Ovary (tissue), 3 donors: Measurements from ENCODE around the gene ARHGAP10.

Experiments
- CTCF ChIP-seq, 3 donors: fragments of 450-650 bp in 2 of 3; fragments of 200-600 bp in 1 of 3; IDR thresholded peaks; one replicate each; pipeline versions ENCODE4 v1.5.1 to v1.8.0; 2016 to 2022; ENCODE audit warnings: antibody characterized with exemption in 3 of 3, mild to moderate bottlenecking in 1 of 3
- EP300 ChIP-seq: sonication (generic); formaldehyde crosslinking; IDR thresholded peaks from one replicate; pipeline ENCODE4 v1.6.1; 2017; ENCODE audit warnings: antibody characterized with exemption
- POLR2A ChIP-seq: fragments of 450-650 bp; IDR thresholded peaks from one replicate; pipeline ENCODE4 v1.6.1; 2017; ENCODE audit warnings: antibody characterized with exemption, mild to moderate bottlenecking, moderate library complexity
- donor health status: DM: no; HTN: no; CAD: no.

DNA sequence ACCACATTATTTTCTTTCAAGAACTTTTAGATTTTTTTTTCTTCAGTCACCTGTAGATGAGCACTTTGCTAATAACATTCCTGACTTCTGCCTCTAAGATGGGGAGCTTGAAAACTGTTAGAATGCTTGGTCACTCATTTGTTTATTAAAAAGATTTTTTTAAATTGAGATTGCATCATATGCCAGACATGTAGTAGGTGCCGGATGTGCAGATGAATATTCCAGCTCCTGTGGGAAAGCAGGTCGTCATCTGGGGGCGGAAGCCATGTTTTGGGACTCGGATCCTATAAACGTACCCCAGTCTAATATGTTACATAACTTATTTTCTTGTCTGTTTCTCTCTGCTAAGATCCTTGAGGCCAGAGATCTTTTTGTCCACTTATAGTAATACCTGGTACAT lies 236.8 kb downstream of the ARHGAP10 start:
- TF ChIP-seq EP300 (no peak), CTCF (IDR thresholded peaks at IDR 0.05) (no peak), POLR2A (no peak)
